GM23338 (cell line): Measurements from ENCODE around the gene HOATZ. TPM values are rescaled to one million over a fixed set of nuclear protein-coding genes. Genes with fewer than 3 reads are reported as not detected.

Source experiments
- ATAC-seq: fragments of 200-7000 bp; cut with Tn5 transposase; 3 replicates; pipeline ENCODE4 v1.9.1; 2020
- DNase-seq: peaks from one replicate; pipeline ENCODE4 v3.0.0-alpha.2; 2015; ENCODE audit warnings: low spot score
- H2AFZ ChIP-seq: fragments of 200-600 bp; sonication (generic); 2 replicates; pipeline ENCODE4 v1.8.0; 2016; ENCODE audit warnings: antibody characterized with exemption, mild to moderate bottlenecking, moderate library complexity
- H3F3A ChIP-seq: fragments of 200-600 bp; sonication (generic); replicated peaks from 2 replicates; pipeline ENCODE4 v1.8.0; 2017; ENCODE audit warnings: antibody characterized with exemption, mixed run types, low read depth
- H3K27ac ChIP-seq: fragments of 200-600 bp; sonication (generic); 2 replicates; pipeline ENCODE4 v1.6.1; 2016; ENCODE audit warnings: low read depth
- H3K27me3 ChIP-seq: fragments of 200-600 bp; sonication (generic); 2 replicates; pipeline ENCODE4 v1.8.0; 2016; ENCODE audit warnings: mild to moderate bottlenecking, mixed run types, moderate library complexity; ENCODE audit not compliant: insufficient read depth
- H3K36me3 ChIP-seq: fragments of 200-600 bp; sonication (generic); 2 replicates; pipeline ENCODE4 v1.8.0; 2016; ENCODE audit warnings: mild to moderate bottlenecking; ENCODE audit not compliant: insufficient read depth
- H3K4me1 ChIP-seq: fragments of 200-600 bp; sonication (generic); 2 replicates; pipeline ENCODE4 v1.8.0; 2016; ENCODE audit warnings: mild to moderate bottlenecking, moderate library complexity; ENCODE audit not compliant: insufficient read depth
- H3K4me2 ChIP-seq: fragments of 200-600 bp; sonication (generic); 2 replicates; pipeline ENCODE4 v1.7.1; 2017; ENCODE audit warnings: mixed run types
- H3K4me3 ChIP-seq: fragments of 200-600 bp; sonication (generic); 2 replicates; pipeline ENCODE4 v1.6.1; 2016; ENCODE audit warnings: mixed run types
- H3K79me2 ChIP-seq: fragments of 200-600 bp; sonication (generic); replicated peaks from 2 replicates; pipeline ENCODE4 v1.8.0; 2017; ENCODE audit warnings: mild to moderate bottlenecking; ENCODE audit not compliant: insufficient read depth
- H3K9me2 ChIP-seq: fragments of 200-600 bp; sonication (generic); 2 replicates; pipeline ENCODE4 v1.8.0; 2017; ENCODE audit not compliant: insufficient read depth
- H4K20me1 ChIP-seq: fragments of 200-600 bp; sonication (generic); replicated peaks from 2 replicates; pipeline ENCODE4 v1.8.0; 2017; ENCODE audit warnings: mild to moderate bottlenecking; ENCODE audit not compliant: insufficient read depth
- H3K27ac Mint-ChIP-seq: 2 replicates; pipeline ENCODE4 v1.8.0; 2020; ENCODE audit warnings: inconsistent platforms, mild to moderate bottlenecking, moderate library complexity, mixed read lengths
- H3K27me3 Mint-ChIP-seq: 3 replicates; pipeline ENCODE4 v1.8.0; 2022; ENCODE audit warnings: low read depth, mild to moderate bottlenecking, moderate library complexity, mixed read lengths, inconsistent platforms; ENCODE audit not compliant: insufficient read depth, poor library complexity
- H3K36me3 Mint-ChIP-seq: 3 replicates; pipeline ENCODE4 v1.8.0; 2021; ENCODE audit warnings: low read depth, mild to moderate bottlenecking, inconsistent platforms, moderate library complexity, mixed read lengths
- H3K4me1 Mint-ChIP-seq: 3 replicates; pipeline ENCODE4 v1.8.0; 2020; ENCODE audit warnings: mild to moderate bottlenecking, inconsistent platforms, mixed read lengths
- H3K4me3 Mint-ChIP-seq: 3 replicates; pipeline ENCODE4 v1.8.0; 2021; ENCODE audit warnings: moderate library complexity, mild to moderate bottlenecking, inconsistent platforms, mixed read lengths
- H3K9me3 Mint-ChIP-seq: 3 replicates; pipeline ENCODE4 v1.8.0; 2020; ENCODE audit warnings: moderate library complexity, mild to moderate bottlenecking, inconsistent platforms, mixed read lengths
- EZH2 ChIP-seq: fragments of 200-600 bp; sonication (generic); IDR thresholded peaks from one replicate; pipeline ENCODE4 v1.8.0; 2017; ENCODE audit warnings: antibody characterized with exemption, mild to moderate bottlenecking, low read depth; ENCODE audit not compliant: unreplicated experiment
- JUNB ChIP-seq: IDR thresholded peaks from one replicate; pipeline ENCODE4 v1.6.1; 2016; ENCODE audit warnings: antibody characterized with exemption; ENCODE audit not compliant: unreplicated experiment
- STAT1 ChIP-seq: IDR thresholded peaks from one replicate; pipeline ENCODE4 v1.6.1; 2016; ENCODE audit warnings: antibody characterized with exemption; ENCODE audit not compliant: unreplicated experiment
- ZNF114 ChIP-seq: fragments of 250-450 bp; sonication (Bioruptor Pico); IDR thresholded peaks from 2 replicates; pipeline ENCODE4 v1.5.0; 2020; ENCODE audit warnings: mild to moderate bottlenecking, moderate library complexity
- ZNF331 ChIP-seq: fragments of 250-450 bp; sonication (Bioruptor Pico); IDR thresholded peaks from 2 replicates; pipeline ENCODE4 v1.5.0; 2020; ENCODE audit warnings: low read depth, mild to moderate bottlenecking, moderate library complexity
- ZNF462 ChIP-seq: fragments of 250-450 bp; sonication (Bioruptor Pico); IDR thresholded peaks from 2 replicates; pipeline ENCODE4 v1.5.0; 2020; ENCODE audit warnings: mild to moderate bottlenecking, moderate library complexity
- polyA plus RNA-seq: library from polyadenylated mRNA; unstranded; fragments of >200 nt; fragmentation: Nextera tagmentation; extraction: Ambion mirVana; gene quantifications from 2 replicates; pipeline ENCODE4 v1.2.1, GENCODE V29; 2016
- total RNA-seq: library from RNA; depleted of rRNA; stranded (reverse); fragments of >200 nt; shearing (Covaris generic); gene quantifications from 2 replicates; pipeline ENCODE4 v1.2.3, GENCODE V29; 2014

HOATZ gene
- total and polyA plus RNA-seq, 2 experiments from 2014 or later: not detected

- no peak for TF ChIP-seq ZNF462 (CRISPR knock-in tag)
Observed at GRCh38 chr11:111550258-111550657, 35.7 kb downstream of the HOATZ start (continued).

GRCh38 chr11:111554532-111554931, 40.0 kb downstream of the HOATZ start:
- no peak for DNase-seq
- Histone ChIP-seq H3K36me3 (peaks cover 12% of the 10 kb centered on the region; the same call in 1 of the 2 replicates), H3K4me1 (peaks cover 13% of the 10 kb centered on the region), H3K4me2 (no peak overlapping the region), H3K9me2 (no peaks in the 10 kb centered on the region), H3K27ac (no peak overlapping the region), H3K27me3 (no peaks in the 10 kb centered on the region), H2AFZ (no peak overlapping the region), H3F3A (0 out of 2 replicates have a peak, but pooled peaks cover 2% of the 10 kb centered on the region), H3K4me3 (no peak overlapping the region), H3K79me2 (no peaks in the 10 kb centered on the region), H4K20me1 (no peaks in the 10 kb centered on the region)
- Mint-ChIP-seq H3K27ac (no peak overlapping the region), H3K9me3 (peaks cover 26% of the 10 kb centered on the region), H3K27me3 (no peaks in the 10 kb centered on the region), H3K4me3 (no peak overlapping the region), H3K36me3 (peaks cover 27% of the 10 kb centered on the region), H3K4me1 (peaks cover 13% of the 10 kb centered on the region)
- ATAC-seq: no peak
- no peak for TF ChIP-seq EZH2
- no peak for TF ChIP-seq ZNF331 (CRISPR knock-in tag)
- no peak for TF ChIP-seq ZNF114 (CRISPR knock-in tag)
- no peak for TF ChIP-seq STAT1
- TF ChIP-seq ZNF462 (CRISPR knock-in tag): no peak
- no peak for TF ChIP-seq JUNB
